Parathyroid adenoma (tissue), 2 donors: ENCODE measurements around the gene GATC.

Experiments used
- H2AFZ ChIP-seq: fragments of 300-600 bp; sonication (generic); one replicate; pipeline ENCODE4 v1.7.0; 2017; ENCODE audit warnings: antibody characterized with exemption, mild to moderate bottlenecking
- H3K27ac ChIP-seq: fragments of 300-600 bp; sonication (generic); one replicate; pipeline ENCODE4 v1.7.0; 2017
- H3K27me3 ChIP-seq: fragments of 300-600 bp; sonication (generic); one replicate; pipeline ENCODE4 v1.7.0; 2017; ENCODE audit warnings: low read length; ENCODE audit not compliant: control insufficient read depth, insufficient read depth
- H3K36me3 ChIP-seq: fragments of 300-600 bp; sonication (generic); one replicate; pipeline ENCODE4 v1.7.0; 2017; ENCODE audit warnings: low read length; ENCODE audit not compliant: control insufficient read depth, insufficient read depth
- H3K4me1 ChIP-seq: fragments of 300-600 bp; sonication (generic); one replicate; pipeline ENCODE4 v1.7.0; 2017; ENCODE audit warnings: control low read depth
- H3K4me2 ChIP-seq: fragments of 300-600 bp; sonication (generic); one replicate; pipeline ENCODE4 v1.7.0; 2017; ENCODE audit warnings: low read length
- H3K4me3 ChIP-seq: fragments of 300-600 bp; sonication (generic); one replicate; pipeline ENCODE4 v1.7.0; 2017; ENCODE audit warnings: low read depth, low read length
- H3K79me2 ChIP-seq: fragments of 300-600 bp; sonication (generic); one replicate; pipeline ENCODE4 v1.7.0; 2017; ENCODE audit warnings: control low read depth
- H3K9ac ChIP-seq: fragments of 300-600 bp; sonication (generic); one replicate; pipeline ENCODE4 v1.7.0; 2017; ENCODE audit warnings: mild to moderate bottlenecking
- H3K9me3 ChIP-seq: fragments of 300-600 bp; sonication (generic); one replicate; pipeline ENCODE4 v1.7.0; 2017; ENCODE audit warnings: low read length; ENCODE audit not compliant: control insufficient read depth
- TF ChIP-seq, protein P1 (sequence below): fragments of 300-600 bp; sonication (generic); IDR thresholded peaks from one replicate; pipeline ENCODE4 v1.7.0; 2017; ENCODE audit warnings: antibody characterized with exemption, mild to moderate bottlenecking
- donor health status: primary hyperparathyroidism.

Gene GATC

GRCh38 chr12:120421701-120422100 is 24.5 kb upstream of the GATC start:
- H3K27me3 ChIP-seq: no peaks in the 10 kb centered on the region
- H3K79me2 ChIP-seq: no peaks in the 10 kb centered on the region
- H3K9ac ChIP-seq: no peak overlapping the region
- no peak overlapping the region for H3K27ac ChIP-seq
- TF ChIP-seq, protein P1, sequence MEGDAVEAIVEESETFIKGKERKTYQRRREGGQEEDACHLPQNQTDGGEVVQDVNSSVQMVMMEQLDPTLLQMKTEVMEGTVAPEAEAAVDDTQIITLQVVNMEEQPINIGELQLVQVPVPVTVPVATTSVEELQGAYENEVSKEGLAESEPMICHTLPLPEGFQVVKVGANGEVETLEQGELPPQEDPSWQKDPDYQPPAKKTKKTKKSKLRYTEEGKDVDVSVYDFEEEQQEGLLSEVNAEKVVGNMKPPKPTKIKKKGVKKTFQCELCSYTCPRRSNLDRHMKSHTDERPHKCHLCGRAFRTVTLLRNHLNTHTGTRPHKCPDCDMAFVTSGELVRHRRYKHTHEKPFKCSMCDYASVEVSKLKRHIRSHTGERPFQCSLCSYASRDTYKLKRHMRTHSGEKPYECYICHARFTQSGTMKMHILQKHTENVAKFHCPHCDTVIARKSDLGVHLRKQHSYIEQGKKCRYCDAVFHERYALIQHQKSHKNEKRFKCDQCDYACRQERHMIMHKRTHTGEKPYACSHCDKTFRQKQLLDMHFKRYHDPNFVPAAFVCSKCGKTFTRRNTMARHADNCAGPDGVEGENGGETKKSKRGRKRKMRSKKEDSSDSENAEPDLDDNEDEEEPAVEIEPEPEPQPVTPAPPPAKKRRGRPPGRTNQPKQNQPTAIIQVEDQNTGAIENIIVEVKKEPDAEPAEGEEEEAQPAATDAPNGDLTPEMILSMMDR: no peak
- H3K9me3 ChIP-seq: no peaks in the 10 kb centered on the region
- H3K4me2 ChIP-seq: no peak overlapping the region
- H2AFZ ChIP-seq: no peak overlapping the region
- H3K4me3 ChIP-seq: no peak overlapping the region
- no peaks in the 10 kb centered on the region for H3K36me3 ChIP-seq
- no peaks in the 10 kb centered on the region for H3K4me1 ChIP-seq

DNA sequence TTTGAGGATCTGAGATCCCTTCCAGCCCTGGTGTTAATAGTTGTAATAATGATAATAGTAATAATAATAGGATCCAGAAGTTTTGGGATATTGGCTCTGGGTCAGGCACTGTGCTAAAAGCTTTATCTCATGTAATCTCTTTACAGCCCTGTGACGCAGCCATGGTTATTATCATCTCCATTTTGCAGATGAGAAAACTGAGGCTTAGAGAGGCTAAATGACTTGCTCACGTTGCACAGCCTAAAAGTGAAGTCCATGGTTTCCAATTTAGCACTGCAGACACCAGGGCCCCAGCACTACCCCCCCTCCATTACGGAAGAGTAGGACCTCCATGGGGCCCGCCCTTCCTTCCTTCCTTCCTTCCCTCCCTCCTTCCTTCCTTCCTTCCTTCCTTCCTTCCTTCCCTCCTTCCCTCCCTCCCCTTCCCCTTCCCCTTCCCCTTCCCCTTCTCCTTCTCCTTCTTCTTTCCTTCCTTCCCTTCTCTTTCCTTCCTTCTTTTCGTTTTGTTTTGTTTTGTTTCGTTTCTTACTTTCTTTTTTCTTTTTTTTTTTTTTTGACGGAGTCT is 23.3 kb upstream of the GATC start:
- no peak overlapping the region for H3K9ac ChIP-seq
- no peak overlapping the region for H3K4me2 ChIP-seq
- H3K27ac ChIP-seq: no peak overlapping the region
- H2AFZ ChIP-seq: no peak overlapping the region
- no peaks in the 10 kb centered on the region for H3K79me2 ChIP-seq
- H3K4me1 ChIP-seq: no peaks in the 10 kb centered on the region
- no peaks in the 10 kb centered on the region for H3K27me3 ChIP-seq
- TF ChIP-seq, protein P1: no peak
- H3K36me3 ChIP-seq: no peaks in the 10 kb centered on the region
- no peaks in the 10 kb centered on the region for H3K9me3 ChIP-seq
- no peak overlapping the region for H3K4me3 ChIP-seq

- Histone ChIP-seq H3K27ac (no peak overlapping the region), H3K27me3 (no peaks in the 10 kb centered on the region), H3K4me2 (no peak overlapping the region), H3K9me3 (no peaks in the 10 kb centered on the region), H3K4me3 (no peak overlapping the region), H3K79me2 (no peaks in the 10 kb centered on the region), H2AFZ (peak overlapping the region; percentile 25), H3K4me1 (no peaks in the 10 kb centered on the region), H3K9ac (no peak overlapping the region), H3K36me3 (no peaks in the 10 kb centered on the region)
- TF ChIP-seq, protein P1: no peak
Measured at GRCh38 chr12:120425797-120426196, 20.4 kb upstream of the GATC start.

- TF ChIP-seq, protein P1: no peak
- no peaks in the 10 kb centered on the region for H3K36me3 ChIP-seq
- no peaks in the 10 kb centered on the region for H3K9me3 ChIP-seq
- H3K4me1 ChIP-seq: no peaks in the 10 kb centered on the region
- H3K27me3 ChIP-seq: no peaks in the 10 kb centered on the region
- no peak overlapping the region for H3K4me3 ChIP-seq
- no peak overlapping the region for H3K9ac ChIP-seq
- no peaks in the 10 kb centered on the region for H3K79me2 ChIP-seq
- H3K4me2 ChIP-seq: no peak overlapping the region
- no peak overlapping the region for H2AFZ ChIP-seq
- no peak overlapping the region for H3K27ac ChIP-seq
Measured at GRCh38 chr12:120428597-120429229, 17.5 kb upstream of the GATC start.

- no peak overlapping the region for H3K27ac ChIP-seq
- no peaks in the 10 kb centered on the region for H3K36me3 ChIP-seq
- no peak overlapping the region for H3K4me3 ChIP-seq
- H3K9me3 ChIP-seq: no peaks in the 10 kb centered on the region
- TF ChIP-seq, protein P1: no peak
- H3K27me3 ChIP-seq: no peaks in the 10 kb centered on the region
- H3K4me1 ChIP-seq: no peaks in the 10 kb centered on the region
- no peak overlapping the region for H3K4me2 ChIP-seq
- no peak overlapping the region for H3K9ac ChIP-seq
- no peak overlapping the region for H2AFZ ChIP-seq
- H3K79me2 ChIP-seq: no peaks in the 10 kb centered on the region
Measured at GRCh38 chr12:120429368-120429767, 16.9 kb upstream of the GATC start.
